HEK293 (cell line): ENCODE results near the gene ENTPD8.

Experiments
- ATF2 ChIP-seq: fragments of 450-650 bp; formaldehyde crosslinking; IDR thresholded peaks from 2 replicates; pipeline ENCODE4 v1.5.1; 2016; ENCODE audit warnings: missing biosample characterization, missing genetic modification characterization, low read depth
- CTCF ChIP-seq: fragments of 450-650 bp; formaldehyde crosslinking; IDR thresholded peaks from 2 replicates; pipeline ENCODE4 v1.5.1; 2016; ENCODE audit warnings: missing biosample characterization, missing genetic modification characterization
- ZNF521 ChIP-seq: fragments of 450-650 bp; formaldehyde crosslinking; IDR thresholded peaks from 2 replicates; pipeline ENCODE4 v1.5.1; 2017; ENCODE audit warnings: missing biosample characterization, mild to moderate bottlenecking, missing genetic modification characterization
- ZNF558 ChIP-seq: fragments of 450-650 bp; formaldehyde crosslinking; IDR thresholded peaks from 2 replicates; pipeline ENCODE4 v1.5.1; 2016; ENCODE audit warnings: missing biosample characterization, missing genetic modification characterization

GRCh38 chr9:137393176-137394150 is 47.7 kb downstream of the ENTPD8 start:
- TF ChIP-seq CTCF (no peak), ZNF558 (no peak), ZNF521 (tag by site-specific recombination) (no peak), ATF2 (tag by site-specific recombination) (no peak)
